CD4-positive, alpha-beta T cell treated with Interleukin-10 for 1 hour (primary cell): ENCODE data around the gene TMEM134.

ENCODE experiments used
- DNase-seq: peaks from one replicate; pipeline ENCODE4 v3.0.0-alpha.2; 2020

TMEM134 gene

GRCh38 chr11:67419325-67420049 lies 49.6 kb downstream of the TMEM134 start:
- DNase-seq: no peak

- no peak for DNase-seq
These were observed 50.4 kb downstream of the TMEM134 start for GRCh38 chr11:67418476-67419281.

- DNase-seq: no peak
These were observed 51.6 kb downstream of the TMEM134 start for GRCh38 chr11:67417425-67417824.

GRCh38 chr11:67416416-67417335 lies 52.4 kb downstream of the TMEM134 start:
- peak; percentile 88 for DNase-seq

- no peak for DNase-seq
These were observed 53.3 kb downstream of the TMEM134 start, which contains the start of gene CARNS1 for GRCh38 chr11:67415501-67416304. Gene CARNS1, plus strand, starts transcription at chr11:67415678. Its CDS starts 522 bp downstream, at chr11:67416200.

GRCh38 chr11:67413266-67413849 lies 55.7 kb downstream of the TMEM134 start:
- no peak for DNase-seq

DNA sequence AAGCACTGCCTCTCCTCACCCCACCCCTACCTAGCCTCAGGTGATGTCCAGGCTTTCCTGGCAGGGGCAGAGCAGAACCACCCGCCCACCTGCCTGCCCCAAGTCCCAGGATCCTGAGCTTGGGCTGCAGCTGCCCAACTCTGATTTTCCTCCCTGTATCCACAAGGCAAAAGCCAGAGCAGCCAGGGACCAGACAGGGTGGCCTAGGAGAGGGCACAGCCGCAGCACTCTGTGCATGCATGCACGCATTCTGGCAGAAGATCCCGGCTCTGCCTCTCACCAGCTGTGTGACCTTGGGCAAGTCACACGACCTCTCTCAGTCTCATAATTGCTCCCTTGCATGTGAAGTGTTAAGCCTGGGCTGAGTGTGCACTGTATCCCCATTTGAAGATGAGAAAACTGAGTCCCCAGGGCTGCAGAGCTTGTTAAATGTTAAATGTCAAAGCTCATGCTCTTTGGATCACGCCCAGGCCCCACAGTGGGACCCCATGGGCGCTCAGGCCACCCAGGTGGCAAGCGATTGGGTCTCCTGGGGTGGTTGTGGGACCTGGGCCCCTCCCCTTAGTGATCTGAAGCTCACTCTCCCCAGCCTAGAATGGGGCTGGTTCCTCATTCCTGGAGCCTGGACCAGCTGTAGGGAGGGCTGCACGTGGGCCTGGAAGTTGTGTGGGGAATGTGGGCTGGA lies 56.4 kb downstream of the TMEM134 start:
- no peak for DNase-seq

GRCh38 chr11:67411785-67412152 lies 57.3 kb downstream of the TMEM134 start:
- no peak for DNase-seq
